NCI-H2107 (cell line): ENCODE results near the gene NEDD4L.
"Not testable (repeated sequence)": the region's sequence is repeated elsewhere in the genome, so short reads cannot be mapped to it uniquely, and the experiment has no call there.

ENCODE experiments used
- DNase-seq: peaks from one replicate; lab custom pipeline; 2025; lab: John Stamatoyannopoulos, UW

Gene NEDD4L

GRCh38 chr18:58266291-58266690 is 222.3 kb downstream of the NEDD4L start:
- no peak for DNase-seq

- DNase-seq: no peak
Observed at GRCh38 chr18:58267493-58267892, 223.5 kb downstream of the NEDD4L start.

GRCh38 chr18:58268849-58269248 is 224.8 kb downstream of the NEDD4L start:
- no peak for DNase-seq

GRCh38 chr18:58269931-58270330 is 225.9 kb downstream of the NEDD4L start:
- DNase-seq: no peak

- no peak for DNase-seq
Observed at GRCh38 chr18:58270396-58270795, 226.4 kb downstream of the NEDD4L start.

- DNase-seq: no peak
Observed at GRCh38 chr18:58271770-58272169, 227.7 kb downstream of the NEDD4L start.

- DNase-seq: no peak
Observed at GRCh38 chr18:58272209-58272608, 228.2 kb downstream of the NEDD4L start.

- no peak for DNase-seq
Observed at GRCh38 chr18:58272779-58273435, 228.9 kb downstream of the NEDD4L start.

GRCh38 chr18:58275176-58275575 is 231.2 kb downstream of the NEDD4L start:
- no peak for DNase-seq

- no peak for DNase-seq
Observed at GRCh38 chr18:58276789-58277739, 233.0 kb downstream of the NEDD4L start.

- DNase-seq: no peak
Observed at GRCh38 chr18:58279504-58280175, 235.6 kb downstream of the NEDD4L start.

GRCh38 chr18:58280191-58280590 is 236.2 kb downstream of the NEDD4L start:
- no peak for DNase-seq

- not testable (repeated sequence) for DNase-seq
Observed at GRCh38 chr18:58282872-58283271, 238.8 kb downstream of the NEDD4L start.

GRCh38 chr18:58284699-58285448 is 240.8 kb downstream of the NEDD4L start:
- DNase-seq: no peak

GRCh38 chr18:58285449-58286130 is 241.6 kb downstream of the NEDD4L start:
- DNase-seq: no peak

GRCh38 chr18:58286632-58287352 is 242.8 kb downstream of the NEDD4L start:
- no peak for DNase-seq

- DNase-seq: no peak
Observed at GRCh38 chr18:58287353-58288274, 243.6 kb downstream of the NEDD4L start.

GRCh38 chr18:58288921-58289797 is 245.1 kb downstream of the NEDD4L start:
- DNase-seq: peak; percentile 40
